C4-2B (cell line): ENCODE data around the gene MACROH2A2.

Source experiments
- ZFX ChIP-seq: fragments of 450-650 bp; IDR thresholded peaks from 2 replicates; pipeline ENCODE4 v1.6.1; 2017
- TF ChIP-seq, protein P1 (sequence below): fragments of 450-650 bp; conservative IDR thresholded peaks from 2 replicates; pipeline ENCODE4 v1.5.1; 2017; ENCODE audit warnings: mild to moderate bottlenecking

DNA sequence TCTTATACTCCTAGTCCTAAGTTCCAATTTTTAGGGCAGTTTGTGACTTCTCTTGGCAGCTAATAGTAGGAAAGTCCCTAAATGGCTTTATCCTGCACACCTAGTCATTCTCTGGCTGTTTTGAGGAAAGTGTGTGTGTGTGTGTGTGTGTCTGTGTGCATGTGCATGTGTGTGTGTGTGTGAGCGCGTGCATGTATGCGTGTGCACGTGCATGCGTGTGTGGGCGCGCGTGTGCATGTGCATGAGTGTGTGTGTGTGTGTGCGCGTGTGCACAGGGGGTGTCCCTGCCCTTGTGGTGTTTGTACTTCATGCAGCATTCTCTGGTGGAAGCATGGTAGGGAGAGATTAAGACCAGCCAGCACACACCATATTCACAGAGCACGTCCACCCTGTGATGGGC is 18.2 kb downstream of the MACROH2A2 start:
- TF ChIP-seq, protein P1, sequence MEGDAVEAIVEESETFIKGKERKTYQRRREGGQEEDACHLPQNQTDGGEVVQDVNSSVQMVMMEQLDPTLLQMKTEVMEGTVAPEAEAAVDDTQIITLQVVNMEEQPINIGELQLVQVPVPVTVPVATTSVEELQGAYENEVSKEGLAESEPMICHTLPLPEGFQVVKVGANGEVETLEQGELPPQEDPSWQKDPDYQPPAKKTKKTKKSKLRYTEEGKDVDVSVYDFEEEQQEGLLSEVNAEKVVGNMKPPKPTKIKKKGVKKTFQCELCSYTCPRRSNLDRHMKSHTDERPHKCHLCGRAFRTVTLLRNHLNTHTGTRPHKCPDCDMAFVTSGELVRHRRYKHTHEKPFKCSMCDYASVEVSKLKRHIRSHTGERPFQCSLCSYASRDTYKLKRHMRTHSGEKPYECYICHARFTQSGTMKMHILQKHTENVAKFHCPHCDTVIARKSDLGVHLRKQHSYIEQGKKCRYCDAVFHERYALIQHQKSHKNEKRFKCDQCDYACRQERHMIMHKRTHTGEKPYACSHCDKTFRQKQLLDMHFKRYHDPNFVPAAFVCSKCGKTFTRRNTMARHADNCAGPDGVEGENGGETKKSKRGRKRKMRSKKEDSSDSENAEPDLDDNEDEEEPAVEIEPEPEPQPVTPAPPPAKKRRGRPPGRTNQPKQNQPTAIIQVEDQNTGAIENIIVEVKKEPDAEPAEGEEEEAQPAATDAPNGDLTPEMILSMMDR = no peak
- TF ChIP-seq ZFX = no peak
